Epithelial cell of esophagus (primary cell): ENCODE measurements around the gene IRAK2.
"Not testable (repeated sequence)": the region's sequence is repeated elsewhere in the genome, so short reads cannot be mapped to it uniquely, and the experiment has no call there.

Source experiments
- DNase-seq: peaks from one replicate; pipeline ENCODE4 v3.0.0; 2010; ENCODE audit warnings: low read depth
- H3K4me3 ChIP-seq: 2 replicates; pipeline ENCODE4 v1.5.1; 2011; ENCODE audit warnings: mild to moderate bottlenecking, low read length, control low read depth
- CTCF ChIP-seq: IDR thresholded peaks from 2 replicates; pipeline ENCODE4 v1.5.1; 2011; ENCODE audit warnings: low read depth, mild to moderate bottlenecking, low read length, control low read depth, inconsistent platforms; ENCODE audit not compliant: insufficient read depth; ENCODE audit errors: missing control alignments

The IRAK2 gene

GRCh38 chr3:10149226-10149625 lies 15.5 kb upstream of the IRAK2 start:
- no peak for TF ChIP-seq CTCF
- H3K4me3 ChIP-seq: no peak overlapping the region
- DNase-seq: no peak

GRCh38 chr3:10150987-10151386 lies 13.7 kb upstream of the IRAK2 start:
- DNase-seq: no peak
- TF ChIP-seq CTCF: no peak
- H3K4me3 ChIP-seq: no peak overlapping the region

GRCh38 chr3:10154335-10155122 lies 10.2 kb upstream of the IRAK2 start:
- H3K4me3 ChIP-seq: no peak overlapping the region
- TF ChIP-seq CTCF: no peak
- DNase-seq: no peak

GRCh38 chr3:10155123-10155472 lies 9.6 kb upstream of the IRAK2 start:
- DNase-seq: no peak
- no peak for TF ChIP-seq CTCF
- no peak overlapping the region for H3K4me3 ChIP-seq

- TF ChIP-seq CTCF: no peak
- no peak overlapping the region for H3K4me3 ChIP-seq
These were observed 9.1 kb upstream of the IRAK2 start for GRCh38 chr3:10155658-10156057.

GRCh38 chr3:10157031-10157430 lies 7.7 kb upstream of the IRAK2 start:
- DNase-seq: no peak
- TF ChIP-seq CTCF: no peak
- no peak overlapping the region for H3K4me3 ChIP-seq

More at GRCh38 chr3:10155658-10156057, 9.1 kb upstream of the IRAK2 start:
- DNase-seq: no peak

- H3K4me3 ChIP-seq, DNase-seq: not testable (repeated sequence)
These were observed 6.2 kb upstream of the IRAK2 start for GRCh38 chr3:10158555-10158954.

GRCh38 chr3:10160346-10160745 lies 4.4 kb upstream of the IRAK2 start:
- TF ChIP-seq CTCF: no peak
- H3K4me3 ChIP-seq: no peak overlapping the region
- no peak for DNase-seq
